Stomach (tissue), 4 donors: Measurements from ENCODE around the gene PAX2.

Source experiments
- POLR2A ChIP-seq, 4 donors: fragments of 450-650 bp; IDR thresholded peaks; one replicate each; pipeline ENCODE4 v1.6.1; 2016; ENCODE audit warnings: antibody characterized with exemption in 4 of 4, control low read depth in 2 of 4, mild to moderate bottlenecking in 1 of 4, moderate library complexity in 1 of 4
- POLR2AphosphoS5 ChIP-seq, 3 donors: sonication (generic); formaldehyde crosslinking; IDR thresholded peaks; one replicate each; pipeline ENCODE4 v1.6.1; 2016; ENCODE audit warnings: antibody characterized with exemption in 3 of 3
- TF ChIP-seq, protein P1 (sequence below), 7 experiments: fragments of 450-650 bp in 4 of 7; fragments of 200-600 bp in 3 of 7; sonication (generic) in 3 of 7; IDR thresholded peaks; one replicate each; pipeline ENCODE4 v1.5.1; 2016 to 2019; ENCODE audit warnings: antibody characterized with exemption in 7 of 7, control low read depth in 2 of 7, mild to moderate bottlenecking in 1 of 7

DNA sequence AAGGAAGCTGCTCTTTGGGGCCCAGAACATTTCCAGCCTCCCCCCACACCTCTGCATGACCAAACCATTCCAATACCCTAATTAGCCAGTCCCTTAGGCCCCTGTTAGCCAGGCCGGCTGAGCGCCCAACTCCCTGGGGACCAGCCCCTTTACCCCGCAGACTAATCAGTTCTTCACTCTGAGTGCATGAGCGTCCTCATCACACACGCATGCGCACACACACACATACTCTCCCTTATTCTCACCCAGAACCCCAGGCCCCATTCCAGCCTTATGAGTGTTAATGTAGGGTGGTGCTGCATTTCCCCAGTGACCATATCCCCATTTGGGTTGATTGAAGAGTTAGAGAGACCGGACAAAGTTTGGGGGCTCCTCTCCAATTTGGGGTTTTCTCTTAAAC, 90.4 kb downstream of the PAX2 start:
- TF ChIP-seq, protein P1, sequence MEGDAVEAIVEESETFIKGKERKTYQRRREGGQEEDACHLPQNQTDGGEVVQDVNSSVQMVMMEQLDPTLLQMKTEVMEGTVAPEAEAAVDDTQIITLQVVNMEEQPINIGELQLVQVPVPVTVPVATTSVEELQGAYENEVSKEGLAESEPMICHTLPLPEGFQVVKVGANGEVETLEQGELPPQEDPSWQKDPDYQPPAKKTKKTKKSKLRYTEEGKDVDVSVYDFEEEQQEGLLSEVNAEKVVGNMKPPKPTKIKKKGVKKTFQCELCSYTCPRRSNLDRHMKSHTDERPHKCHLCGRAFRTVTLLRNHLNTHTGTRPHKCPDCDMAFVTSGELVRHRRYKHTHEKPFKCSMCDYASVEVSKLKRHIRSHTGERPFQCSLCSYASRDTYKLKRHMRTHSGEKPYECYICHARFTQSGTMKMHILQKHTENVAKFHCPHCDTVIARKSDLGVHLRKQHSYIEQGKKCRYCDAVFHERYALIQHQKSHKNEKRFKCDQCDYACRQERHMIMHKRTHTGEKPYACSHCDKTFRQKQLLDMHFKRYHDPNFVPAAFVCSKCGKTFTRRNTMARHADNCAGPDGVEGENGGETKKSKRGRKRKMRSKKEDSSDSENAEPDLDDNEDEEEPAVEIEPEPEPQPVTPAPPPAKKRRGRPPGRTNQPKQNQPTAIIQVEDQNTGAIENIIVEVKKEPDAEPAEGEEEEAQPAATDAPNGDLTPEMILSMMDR (IDR thresholded peaks at IDR 0.05), result no peak
- no peak for TF ChIP-seq POLR2A (IDR thresholded peaks at IDR 0.05)
- TF ChIP-seq POLR2AphosphoS5 (IDR thresholded peaks at IDR 0.05), result no peak
